SW480 (cell line): ENCODE measurements around the gene EFNA2.
A peak's percentile ranks its signal among the peaks of the same experiment; 100 is the strongest.
"Not testable (repeated sequence)": the region's sequence is repeated elsewhere in the genome, so short reads cannot be mapped to it uniquely, and the experiment has no call there.

ENCODE experiments used
- DNase-seq: peaks from one replicate; pipeline ENCODE4 v3.0.0-alpha.2; 2016; ENCODE audit warnings: low spot score

EFNA2 gene

DNA sequence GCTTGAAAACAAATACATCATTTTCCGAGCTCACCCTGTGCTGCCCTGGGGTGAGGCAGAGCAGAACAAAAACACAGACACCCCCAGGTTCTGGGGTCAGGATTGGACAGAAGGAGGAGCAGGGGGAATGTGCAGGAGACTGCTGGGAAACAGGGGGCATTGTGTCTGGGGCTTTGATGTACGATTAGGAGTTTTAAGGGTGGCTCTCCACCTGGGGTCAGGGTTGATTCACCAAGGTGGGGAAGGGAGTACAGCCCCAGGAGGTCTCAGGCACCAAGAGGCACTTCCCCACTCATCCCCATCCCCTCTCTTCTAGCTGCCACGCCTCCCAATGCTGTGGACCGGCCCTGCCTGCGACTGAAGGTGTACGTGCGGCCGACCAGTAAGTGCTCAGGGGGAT is 12.6 kb downstream of the EFNA2 start:
- DNase-seq = no peak

GRCh38 chr19:1299801-1300200 is 14.1 kb downstream of the EFNA2 start:
- no peak for DNase-seq

- DNase-seq = no peak
Measured at GRCh38 chr19:1300744-1301490, 15.2 kb downstream of the EFNA2 start.

DNA sequence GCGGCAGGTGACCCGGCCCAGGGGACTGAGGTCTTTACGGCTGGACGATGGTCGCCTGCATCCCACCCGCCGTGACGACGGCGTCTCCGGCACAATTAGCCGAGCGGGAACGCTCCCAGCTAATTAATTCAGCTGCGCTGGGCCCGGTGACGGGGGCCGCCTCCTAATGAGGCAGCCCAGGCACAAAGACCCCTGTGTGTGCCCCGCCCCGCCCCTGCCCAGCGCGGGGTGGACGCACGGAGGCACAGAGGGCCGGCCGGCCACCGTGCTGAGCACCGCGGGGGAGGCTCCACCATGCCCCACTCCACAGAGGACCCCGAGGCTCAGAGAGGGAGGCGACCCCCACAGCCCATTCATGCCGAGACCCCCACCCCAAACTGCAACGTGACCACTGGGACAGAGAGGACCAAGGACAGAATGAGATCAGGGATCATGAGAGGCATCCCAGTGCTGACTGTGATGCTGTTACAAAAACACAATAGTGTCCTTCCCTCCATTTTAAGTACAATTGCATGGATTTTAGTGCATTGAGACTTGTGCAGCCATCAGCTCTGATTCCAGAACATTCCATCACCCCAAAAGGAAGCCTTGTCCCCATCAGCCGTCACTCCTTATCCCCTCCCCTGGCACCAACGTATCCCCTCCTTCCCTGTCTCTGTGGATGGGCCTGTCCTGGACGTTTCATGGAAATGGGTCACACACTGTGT is 17.0 kb downstream of the EFNA2 start:
- DNase-seq = no peak

- DNase-seq = no peak
Measured at GRCh38 chr19:1304197-1304924, 18.7 kb downstream of the EFNA2 start.

DNA sequence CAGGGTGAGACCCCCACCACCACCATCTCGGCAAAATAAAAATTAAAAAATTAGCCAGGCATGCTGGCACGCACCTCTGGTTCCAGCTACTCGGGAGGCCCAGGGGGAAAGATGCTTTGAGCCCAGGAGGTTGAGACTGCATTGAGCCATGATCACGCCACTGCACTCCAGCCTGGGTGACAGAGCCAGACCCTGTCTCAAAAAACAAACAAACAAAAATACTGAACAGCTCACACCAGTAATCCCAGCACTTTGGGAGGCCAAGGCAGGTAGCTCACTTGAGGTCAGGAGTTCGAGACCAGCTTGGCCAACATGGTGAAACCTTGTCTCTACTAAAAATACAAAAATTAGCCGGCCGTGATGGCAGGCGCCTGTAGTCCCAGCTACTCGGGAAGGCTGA is 19.7 kb downstream of the EFNA2 start:
- DNase-seq = not testable (repeated sequence)

- no peak for DNase-seq
Measured at GRCh38 chr19:1307320-1307719, 21.6 kb downstream of the EFNA2 start.

- DNase-seq = no peak
Measured at GRCh38 chr19:1307755-1308303, 22.2 kb downstream of the EFNA2 start.

DNA sequence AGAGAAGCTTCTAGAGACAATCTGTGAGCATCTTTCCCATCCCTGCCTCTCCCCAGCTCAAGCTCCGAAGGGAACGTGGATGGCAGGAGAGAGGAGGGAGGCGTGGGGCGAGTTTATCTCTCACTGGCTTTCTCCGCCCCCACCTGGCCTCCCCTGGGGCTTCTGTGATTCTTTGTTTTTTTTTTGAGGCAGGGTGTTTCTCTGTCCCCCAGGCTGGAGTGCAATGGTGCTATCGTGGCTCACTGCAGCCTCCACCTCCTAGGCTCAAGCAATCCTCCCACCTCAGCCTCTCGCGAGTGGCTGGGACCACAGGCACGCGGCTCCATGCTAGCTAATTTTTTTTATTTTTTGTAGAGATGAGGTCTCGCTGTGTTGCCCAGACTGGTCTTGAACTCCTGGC is 23.0 kb downstream of the EFNA2 start:
- DNase-seq = no peak

GRCh38 chr19:1309977-1310852 is 24.5 kb downstream of the EFNA2 start:
- no peak for DNase-seq

DNA sequence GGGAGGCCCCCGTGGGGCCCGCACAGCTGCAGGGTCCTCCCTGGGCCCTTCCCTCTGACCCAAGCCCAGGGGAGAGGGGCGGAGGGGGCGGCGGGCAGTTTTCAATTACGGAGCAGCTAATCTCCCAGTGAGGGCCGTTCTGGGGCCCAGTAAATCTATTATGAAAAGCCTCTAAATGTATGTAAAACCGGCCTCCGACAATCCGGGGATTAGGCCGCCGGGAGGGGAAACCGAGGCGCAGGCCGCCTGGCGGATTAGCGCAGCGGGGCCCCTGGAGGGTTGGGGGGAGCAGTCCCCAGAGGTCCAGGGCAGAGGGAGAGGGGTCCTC is 25.1 kb downstream of the EFNA2 start:
- no peak for DNase-seq

- DNase-seq = peak; percentile 21
Measured at GRCh38 chr19:1311543-1312091, 25.9 kb downstream of the EFNA2 start.

GRCh38 chr19:1312767-1313694 is 27.4 kb downstream of the EFNA2 start:
- DNase-seq = peak; percentile 45

GRCh38 chr19:1313695-1314613 is 28.3 kb downstream of the EFNA2 start:
- no peak for DNase-seq

DNA sequence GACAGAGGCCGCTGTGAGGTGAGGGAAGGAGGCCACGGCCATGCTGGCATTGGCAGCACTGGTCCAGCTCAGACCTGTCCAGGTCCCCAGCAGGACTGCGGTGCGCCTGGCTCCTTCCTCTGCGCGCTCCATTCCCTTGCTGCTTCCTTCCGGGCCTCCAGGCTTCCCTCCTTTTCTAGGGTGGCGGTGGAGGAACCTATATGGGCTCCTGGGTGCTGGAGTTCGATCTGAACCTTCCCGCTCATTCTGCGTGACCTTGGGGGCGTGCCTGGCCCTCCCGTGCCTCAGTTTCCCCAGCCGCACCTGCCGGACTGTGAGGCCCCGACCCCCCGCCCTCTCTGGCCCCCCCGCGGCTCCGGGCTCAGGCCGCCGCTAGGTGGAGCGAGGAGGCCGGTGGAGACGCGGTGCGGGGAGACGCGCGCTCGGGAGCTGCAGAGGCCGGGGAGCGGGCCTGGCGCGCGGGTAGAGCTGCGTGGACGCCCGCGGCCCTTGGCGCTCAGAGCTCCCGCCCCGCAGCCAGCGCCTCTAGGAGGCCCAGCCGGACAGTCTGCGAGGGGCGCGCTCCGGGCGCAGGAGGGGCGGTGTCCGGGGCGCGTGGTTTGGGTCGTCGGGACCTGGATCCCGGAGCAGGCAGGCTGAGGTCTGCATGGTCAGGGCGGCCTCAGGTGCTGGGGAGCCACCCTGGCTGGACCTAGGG is 29.9 kb downstream of the EFNA2 start:
- DNase-seq = no peak

GRCh38 chr19:1316466-1316865 is 30.8 kb downstream of the EFNA2 start:
- no peak for DNase-seq

GRCh38 chr19:1317274-1318003 is 31.8 kb downstream of the EFNA2 start:
- DNase-seq = peak; percentile 14
